NCI-H748 (cell line): ENCODE measurements around the gene TINAG.

Source experiments
- DNase-seq: peaks from one replicate; lab custom pipeline; 2025; ENCODE audit not compliant: unreplicated experiment; lab: John Stamatoyannopoulos, UW

TINAG gene

GRCh38 chr6:54426995-54427394 is 118.8 kb downstream of the TINAG start:
- DNase-seq, result no peak

GRCh38 chr6:54427396-54427937 is 119.2 kb downstream of the TINAG start:
- no peak for DNase-seq

- DNase-seq, result no peak
Measured at GRCh38 chr6:54428431-54428830, 120.2 kb downstream of the TINAG start.

- DNase-seq, result no peak
Measured at GRCh38 chr6:54431466-54431865, 123.2 kb downstream of the TINAG start.
